GM18519 (cell line): ENCODE results near the gene SCAMP4.

ENCODE experiments used
- ATAC-seq: cut with Tn5 transposase; IDR thresholded peaks from one replicate; pipeline ENCODE4 v1.9.1; 2021; ENCODE audit warnings: mild to moderate bottlenecking, moderate library complexity; ENCODE audit not compliant: unreplicated experiment, low FRiP score

The SCAMP4 gene

GRCh38 chr19:1935484-1936208 lies 30.4 kb downstream of the SCAMP4 start:
- ATAC-seq, result no peak

- ATAC-seq, result no peak
Observed at GRCh38 chr19:1936430-1936829, 31.2 kb downstream of the SCAMP4 start.

GRCh38 chr19:1936916-1937610 lies 31.9 kb downstream of the SCAMP4 start:
- no peak for ATAC-seq

- ATAC-seq, result no peak
Observed at GRCh38 chr19:1938071-1938470, 32.9 kb downstream of the SCAMP4 start.

- ATAC-seq, result no peak
Observed at GRCh38 chr19:1941146-1942077, 36.2 kb downstream of the SCAMP4 start, which contains the start of gene CSNK1G2. CSNK1G2 (plus strand) TSS chr19:1941172; CDS start chr19:1969773, 28,601 bp downstream.

- ATAC-seq, result no peak
Observed at GRCh38 chr19:1942078-1942933, 37.1 kb downstream of the SCAMP4 start.

GRCh38 chr19:1942934-1943555 lies 37.8 kb downstream of the SCAMP4 start:
- no peak for ATAC-seq

GRCh38 chr19:1943661-1944087 lies 38.5 kb downstream of the SCAMP4 start:
- no peak for ATAC-seq

- ATAC-seq, result no peak
Observed at GRCh38 chr19:1944088-1944915, 39.1 kb downstream of the SCAMP4 start.

- ATAC-seq, result no peak
Observed at GRCh38 chr19:1944916-1945561, 39.8 kb downstream of the SCAMP4 start.

GRCh38 chr19:1945899-1946298 lies 40.7 kb downstream of the SCAMP4 start:
- ATAC-seq, result no peak

- no peak for ATAC-seq
Observed at GRCh38 chr19:1947651-1948209, 42.5 kb downstream of the SCAMP4 start.

- ATAC-seq, result no peak
Observed at GRCh38 chr19:1949304-1950101, 44.3 kb downstream of the SCAMP4 start.

- ATAC-seq, result no peak
Observed at GRCh38 chr19:1950640-1951039, 45.4 kb downstream of the SCAMP4 start.

GRCh38 chr19:1952635-1953034 lies 47.4 kb downstream of the SCAMP4 start:
- ATAC-seq, result no peak

GRCh38 chr19:1953037-1953436 lies 47.8 kb downstream of the SCAMP4 start:
- no peak for ATAC-seq
